GM10266 (cell line): ENCODE results near the gene DIRAS1.

Experiments
- DNase-seq: peaks from one replicate; pipeline ENCODE4 v3.0.0; 2012; ENCODE audit errors: extremely low spot score
- TF ChIP-seq, protein P1 (sequence below): IDR thresholded peaks from 2 replicates; pipeline ENCODE4 v1.5.1; 2012; ENCODE audit warnings: mild to moderate bottlenecking, low read depth; ENCODE audit not compliant: control insufficient read depth, insufficient read depth; ENCODE audit errors: missing control alignments

Gene DIRAS1

DNA sequence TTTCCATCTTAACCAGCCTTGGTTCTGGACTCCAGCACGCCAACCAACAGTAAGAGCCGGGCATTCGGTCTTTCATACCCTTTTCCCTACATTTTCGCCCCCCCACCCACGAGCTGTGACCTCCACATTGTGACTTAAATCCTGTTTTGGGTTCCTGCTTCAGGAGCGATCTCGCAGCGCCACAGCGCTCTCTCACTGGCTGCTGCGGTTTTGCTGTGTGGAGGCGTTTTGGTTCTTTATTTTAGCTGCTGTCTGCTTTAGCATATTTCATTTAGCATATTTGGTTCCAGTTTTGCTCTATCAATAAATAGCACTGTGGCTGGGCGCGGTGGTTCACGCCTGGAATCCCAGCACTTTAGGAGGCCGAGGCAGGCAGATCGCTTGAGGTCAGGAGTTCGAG lies 38.2 kb upstream of the DIRAS1 start:
- TF ChIP-seq, protein P1, sequence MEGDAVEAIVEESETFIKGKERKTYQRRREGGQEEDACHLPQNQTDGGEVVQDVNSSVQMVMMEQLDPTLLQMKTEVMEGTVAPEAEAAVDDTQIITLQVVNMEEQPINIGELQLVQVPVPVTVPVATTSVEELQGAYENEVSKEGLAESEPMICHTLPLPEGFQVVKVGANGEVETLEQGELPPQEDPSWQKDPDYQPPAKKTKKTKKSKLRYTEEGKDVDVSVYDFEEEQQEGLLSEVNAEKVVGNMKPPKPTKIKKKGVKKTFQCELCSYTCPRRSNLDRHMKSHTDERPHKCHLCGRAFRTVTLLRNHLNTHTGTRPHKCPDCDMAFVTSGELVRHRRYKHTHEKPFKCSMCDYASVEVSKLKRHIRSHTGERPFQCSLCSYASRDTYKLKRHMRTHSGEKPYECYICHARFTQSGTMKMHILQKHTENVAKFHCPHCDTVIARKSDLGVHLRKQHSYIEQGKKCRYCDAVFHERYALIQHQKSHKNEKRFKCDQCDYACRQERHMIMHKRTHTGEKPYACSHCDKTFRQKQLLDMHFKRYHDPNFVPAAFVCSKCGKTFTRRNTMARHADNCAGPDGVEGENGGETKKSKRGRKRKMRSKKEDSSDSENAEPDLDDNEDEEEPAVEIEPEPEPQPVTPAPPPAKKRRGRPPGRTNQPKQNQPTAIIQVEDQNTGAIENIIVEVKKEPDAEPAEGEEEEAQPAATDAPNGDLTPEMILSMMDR: no peak

DNA sequence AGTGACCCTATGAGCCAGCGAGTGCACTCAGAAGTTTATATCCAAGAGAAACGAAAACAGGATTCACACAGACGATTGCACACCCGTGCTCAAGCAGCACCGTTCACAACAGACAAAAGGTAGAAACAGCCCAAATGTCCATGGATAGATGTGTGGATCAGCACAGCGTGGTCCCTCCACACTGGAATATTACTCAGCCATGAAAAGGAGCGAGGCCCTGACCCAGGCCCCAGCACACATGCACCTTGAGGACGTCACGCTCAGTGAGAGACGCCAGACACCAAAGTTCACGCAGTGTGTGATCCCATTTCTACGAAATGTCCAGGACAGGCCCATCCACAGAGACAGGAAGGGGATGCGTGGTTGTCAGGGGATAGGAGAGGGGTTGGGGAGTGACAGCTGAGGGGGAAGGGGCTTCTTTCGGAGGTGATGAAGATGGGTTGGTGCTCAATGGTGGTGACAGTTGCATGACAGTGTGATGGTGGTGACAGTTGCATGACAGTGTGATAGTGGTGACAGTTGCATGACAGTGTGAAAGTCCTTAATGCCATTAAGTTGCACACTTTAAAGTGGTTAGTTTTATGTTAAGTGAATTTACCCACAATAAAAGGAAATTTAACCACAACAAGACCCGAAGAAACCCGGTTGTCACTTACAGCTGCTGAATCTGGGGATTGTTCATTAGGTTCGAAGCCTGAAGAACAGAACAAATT lies 37.6 kb upstream of the DIRAS1 start:
- TF ChIP-seq, protein P1: no peak
- DNase-seq: no peak

More for the DNA sequence above, 38.2 kb upstream of the DIRAS1 start:
- no peak for DNase-seq

DNA sequence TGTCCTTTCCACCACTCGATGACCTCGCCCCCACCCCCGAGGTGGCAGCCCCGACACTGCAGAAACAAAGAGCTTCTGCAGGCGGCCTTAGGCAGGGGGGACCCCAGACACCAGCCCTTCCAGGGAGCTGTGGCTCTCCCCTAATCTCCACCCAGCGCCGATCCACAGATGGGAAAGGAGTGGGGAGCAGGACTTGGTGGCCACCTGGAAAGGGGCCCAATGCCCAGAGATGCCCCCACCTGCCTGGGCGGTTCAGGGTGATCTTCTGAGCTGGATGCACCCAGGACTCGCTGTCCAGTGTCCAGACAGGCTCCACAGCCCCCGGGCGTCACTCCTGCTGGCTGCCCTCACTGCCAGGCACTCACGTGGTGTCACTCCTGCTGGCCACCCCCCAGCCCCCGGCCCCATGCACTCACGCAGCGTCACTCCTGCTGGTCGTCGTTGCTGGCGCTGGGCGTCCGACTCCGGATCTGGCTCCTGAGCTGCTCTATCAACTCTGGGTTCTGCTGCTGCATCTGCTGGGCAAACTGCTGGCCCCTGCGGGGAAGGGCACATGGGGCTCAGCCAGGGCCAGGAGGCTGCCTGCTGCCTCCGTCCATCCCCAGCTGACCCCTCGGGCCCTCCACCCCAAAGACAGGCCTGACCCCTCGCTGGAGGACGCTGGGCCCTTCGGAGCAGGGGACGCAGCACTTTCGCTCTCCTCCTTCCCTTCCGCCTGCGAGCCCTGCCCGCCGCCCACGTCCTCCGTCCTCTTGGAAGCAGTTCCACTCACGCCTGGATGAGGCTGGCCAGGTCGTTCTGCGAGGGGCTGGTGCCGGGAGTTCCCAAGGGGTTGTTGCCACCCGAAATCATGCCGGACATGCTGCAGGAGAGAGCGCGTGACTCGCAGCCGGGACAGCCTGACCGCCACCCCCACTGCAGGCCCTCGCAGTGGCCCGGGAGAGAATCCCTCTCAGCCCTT lies 36.0 kb upstream of the DIRAS1 start:
- TF ChIP-seq, protein P1: no peak
- no peak for DNase-seq

DNA sequence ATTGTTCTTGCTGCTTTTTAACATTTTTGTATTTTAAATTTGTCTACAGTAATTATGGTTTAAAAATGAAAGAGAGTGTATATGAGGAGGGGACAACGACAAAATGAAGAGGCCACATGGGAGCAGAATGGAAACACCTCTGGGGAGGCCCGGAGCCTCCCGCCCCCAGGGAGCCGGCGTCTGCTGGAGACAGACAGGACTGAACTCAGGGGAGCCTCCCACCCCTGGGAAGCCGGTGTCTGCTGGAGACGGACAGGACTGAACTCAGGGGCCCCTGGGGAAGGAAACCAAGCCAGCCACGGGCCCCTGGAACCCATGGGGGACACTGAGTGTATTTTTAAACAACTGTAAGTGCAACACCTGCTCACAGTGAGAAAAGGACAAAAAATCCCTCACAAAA lies 35.3 kb upstream of the DIRAS1 start:
- TF ChIP-seq, protein P1: no peak
- DNase-seq: no peak

DNA sequence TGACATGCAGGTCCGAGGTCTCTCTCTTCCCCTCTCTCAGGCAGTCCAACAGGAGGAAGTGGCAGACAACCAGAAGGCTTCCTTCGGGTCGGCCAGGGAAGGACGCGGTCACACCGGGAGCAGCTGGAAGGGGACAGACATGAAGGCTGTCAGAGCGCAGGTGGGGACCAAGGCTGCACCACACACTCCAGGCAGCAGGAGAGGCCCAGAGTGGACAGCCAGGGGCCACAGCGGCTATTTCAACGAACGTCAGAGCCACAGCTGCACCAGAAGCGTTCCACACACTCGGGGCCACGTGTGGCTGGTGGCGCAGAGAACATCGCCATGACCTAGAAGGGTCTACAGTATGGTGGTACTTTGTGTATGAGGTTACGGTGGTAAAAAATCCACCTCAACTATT lies 34.6 kb upstream of the DIRAS1 start:
- TF ChIP-seq, protein P1: no peak
- no peak for DNase-seq

DNA sequence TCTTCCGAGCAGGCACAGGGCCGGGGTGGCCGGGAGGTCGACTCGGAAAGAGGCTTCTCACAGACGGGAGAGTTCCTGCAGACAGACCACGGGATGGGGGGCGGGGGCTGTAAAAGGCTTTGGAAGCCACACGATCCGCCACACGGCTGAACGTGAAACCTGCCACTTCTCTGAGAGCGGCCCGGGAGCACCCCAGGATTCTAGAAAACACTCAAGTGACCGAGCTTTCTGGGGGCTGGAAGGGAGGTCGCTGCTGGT lies 34.2 kb upstream of the DIRAS1 start:
- TF ChIP-seq, protein P1: no peak
- DNase-seq: no peak
